Choroid plexus epithelial cell (primary cell): ENCODE data around the gene ERGIC3.
A peak's percentile ranks its signal among the peaks of the same experiment; 100 is the strongest.

Experiments
- DNase-seq: peaks from one replicate; pipeline ENCODE4 v3.0.0-alpha.2; 2010; ENCODE audit warnings: low read depth
- H3K4me3 ChIP-seq: 2 replicates; pipeline ENCODE4 v1.5.1; 2011; ENCODE audit warnings: low read depth, mild to moderate bottlenecking, control low read depth, low read length, moderate library complexity
- CTCF ChIP-seq: conservative IDR thresholded peaks from 2 replicates; pipeline ENCODE4 v1.5.1; 2011; ENCODE audit warnings: low read depth, mild to moderate bottlenecking, control low read depth, inconsistent platforms, low read length, moderate library complexity

Gene ERGIC3

GRCh38 chr20:35503281-35503680 is 38.6 kb upstream of the ERGIC3 start:
- H3K4me3 ChIP-seq, result no peak overlapping the region
- TF ChIP-seq CTCF, result no peak
- no peak for DNase-seq

- peak; percentile 83 for DNase-seq
These were observed 37.9 kb upstream of the ERGIC3 start for GRCh38 chr20:35503841-35504561.

GRCh38 chr20:35504751-35505150 is 37.1 kb upstream of the ERGIC3 start:
- no peak overlapping the region for H3K4me3 ChIP-seq
- no peak for TF ChIP-seq CTCF
- DNase-seq, result no peak

More at GRCh38 chr20:35503841-35504561, 37.9 kb upstream of the ERGIC3 start:
- H3K4me3 ChIP-seq, result no peak overlapping the region
- no peak for TF ChIP-seq CTCF

GRCh38 chr20:35506179-35506578 is 35.7 kb upstream of the ERGIC3 start:
- no peak for TF ChIP-seq CTCF
- no peak overlapping the region for H3K4me3 ChIP-seq
- no peak for DNase-seq

GRCh38 chr20:35506872-35507638 is 34.8 kb upstream of the ERGIC3 start:
- peak; percentile 26 for DNase-seq

GRCh38 chr20:35508493-35509218 is 33.2 kb upstream of the ERGIC3 start:
- TF ChIP-seq CTCF, result no peak
- H3K4me3 ChIP-seq, result no peak overlapping the region
- no peak for DNase-seq

More at GRCh38 chr20:35506872-35507638, 34.8 kb upstream of the ERGIC3 start:
- H3K4me3 ChIP-seq, result no peak overlapping the region
- no peak for TF ChIP-seq CTCF
